Hepatocyte (in vitro differentiated cells): ENCODE results near the gene RNF227. TPM values are rescaled to one million over a fixed set of nuclear protein-coding genes. Genes with fewer than 3 reads are reported as not detected.
A peak's percentile ranks its signal among the peaks of the same experiment; 100 is the strongest.

ENCODE experiments used
- DNase-seq: peaks from one replicate; pipeline ENCODE4 v3.0.0-alpha.2; 2016; ENCODE audit warnings: low spot score
- H2AFZ ChIP-seq: fragments of 200-600 bp; sonication (generic); 2 replicates; pipeline ENCODE4 v1.6.0; 2016; ENCODE audit warnings: antibody characterized with exemption, mild to moderate bottlenecking
- H3K27ac ChIP-seq: fragments of 200-600 bp; sonication (generic); 2 replicates; pipeline ENCODE4 v1.5.1; 2016; ENCODE audit warnings: mild to moderate bottlenecking
- H3K27me3 ChIP-seq: fragments of 200-600 bp; sonication (generic); 2 replicates; pipeline ENCODE4 v1.6.1; 2016
- H3K36me3 ChIP-seq: fragments of 200-600 bp; sonication (generic); replicated peaks from 2 replicates; pipeline ENCODE4 v1.5.1; 2016; ENCODE audit warnings: low read depth; ENCODE audit not compliant: insufficient read depth
- H3K4me1 ChIP-seq: fragments of 200-600 bp; sonication (generic); 2 replicates; pipeline ENCODE4 v1.5.1; 2016; ENCODE audit warnings: mild to moderate bottlenecking, moderate library complexity; ENCODE audit not compliant: insufficient read depth
- H3K4me2 ChIP-seq: fragments of 200-600 bp; sonication (generic); 2 replicates; pipeline ENCODE4 v1.6.0; 2016
- H3K4me3 ChIP-seq: fragments of 200-600 bp; sonication (generic); 2 replicates; pipeline ENCODE4 v1.5.1; 2016; ENCODE audit warnings: mild to moderate bottlenecking
- H3K79me2 ChIP-seq: fragments of 200-600 bp; sonication (generic); 2 replicates; pipeline ENCODE4 v1.6.0; 2017; ENCODE audit warnings: mild to moderate bottlenecking
- H3K9me2 ChIP-seq: fragments of 200-600 bp; sonication (generic); replicated peaks from 2 replicates; pipeline ENCODE4 v1.6.0; 2017; ENCODE audit warnings: mild to moderate bottlenecking; ENCODE audit not compliant: insufficient read depth
- H3K9me3 ChIP-seq: fragments of 200-600 bp; sonication (generic); 2 replicates; pipeline ENCODE4 v1.5.1; 2016; ENCODE audit warnings: low read depth, mild to moderate bottlenecking
- H4K20me1 ChIP-seq: fragments of 200-600 bp; sonication (generic); 2 replicates; pipeline ENCODE4 v1.6.0; 2016; ENCODE audit warnings: mild to moderate bottlenecking; ENCODE audit not compliant: insufficient read depth, poor library complexity, severe bottlenecking
- CTCF ChIP-seq: fragments of 200-600 bp; sonication (generic); IDR thresholded peaks from 2 replicates; pipeline ENCODE4 v1.5.1; 2016; ENCODE audit warnings: antibody characterized with exemption, mild to moderate bottlenecking; ENCODE audit not compliant: poor library complexity
- EZH2 ChIP-seq: fragments of 200-600 bp; sonication (generic); IDR thresholded peaks from 2 replicates; pipeline ENCODE4 v1.6.1; 2016; ENCODE audit warnings: antibody characterized with exemption, mild to moderate bottlenecking, borderline replicate concordance
- EZH2phosphoT487 ChIP-seq: fragments of 200-600 bp; sonication (generic); IDR thresholded peaks from one replicate; pipeline ENCODE4 v1.6.1; 2018; ENCODE audit warnings: antibody characterized with exemption, mild to moderate bottlenecking, low read depth, moderate library complexity; ENCODE audit not compliant: unreplicated experiment, severe bottlenecking
- WGBS: methylation state at CpG from one replicate; pipeline ENCODE4 v1.1.6; 2016; ENCODE audit warnings: low lambda C conversion rate; ENCODE audit errors: missing lambda C conversion rate; 5-methylcytosine and 5-hydroxymethylcytosine counted together
- polyA plus RNA-seq: library from polyadenylated mRNA; unstranded; fragments of >200 nt; fragmentation: Nextera tagmentation; extraction: Ambion mirVana; gene quantifications from 2 replicates; pipeline ENCODE4 v1.2.1, GENCODE V29; 2016
- total RNA-seq: library from RNA; depleted of rRNA; stranded (reverse); fragments of >200 nt; gene quantifications from 2 replicates; pipeline ENCODE4 v1.2.3, GENCODE V29; 2014

RNF227 gene
- total and polyA plus RNA-seq, 2 experiments from 2014 or later: 2.5 to 3.5 TPM

GRCh38 chr17:7882629-7883028 lies 33.5 kb downstream of the RNF227 start:
- Histone ChIP-seq H3K9me3 (no peaks in the 10 kb centered on the region), H3K9me2 (no peaks in the 10 kb centered on the region), H3K4me1 (peaks cover 34% of the 10 kb centered on the region), H3K4me2 (peak overlapping the region; percentile 73), H3K27me3 (no peaks in the 10 kb centered on the region), H3K36me3 (no peaks in the 10 kb centered on the region), H3K27ac (peak overlapping the region; percentile 97), H4K20me1 (no peaks in the 10 kb centered on the region), H3K79me2 (peaks cover 35% of the 10 kb centered on the region), H3K4me3 (peak overlapping the region; percentile 8), H2AFZ (no peak overlapping the region)
- peak; percentile 28 for DNase-seq
- WGBS: 55% methylated on average over 3 of the region's 3 CpGs
- no peak for TF ChIP-seq CTCF
- TF ChIP-seq EZH2: no peak

GRCh38 chr17:7882068-7882467 lies 34.0 kb downstream of the RNF227 start:
- Histone ChIP-seq H3K4me3 (no peak overlapping the region), H3K4me2 (peak overlapping the region; percentile 73), H3K79me2 (peaks cover 35% of the 10 kb centered on the region), H3K36me3 (no peaks in the 10 kb centered on the region), H2AFZ (no peak overlapping the region), H3K27ac (peak overlapping the region; percentile 97), H3K4me1 (peaks cover 34% of the 10 kb centered on the region), H3K9me2 (no peaks in the 10 kb centered on the region), H4K20me1 (no peaks in the 10 kb centered on the region), H3K27me3 (no peaks in the 10 kb centered on the region), H3K9me3 (no peaks in the 10 kb centered on the region)
- no peak for DNase-seq
- no peak for TF ChIP-seq EZH2
- no peak for TF ChIP-seq EZH2phosphoT487
- no peak for TF ChIP-seq CTCF
- 71% methylated on average over 7 of the region's 7 CpGs for WGBS

- peaks cover 35% of the 10 kb centered on the region for H3K79me2 ChIP-seq
- no peaks in the 10 kb centered on the region for H3K27me3 ChIP-seq
- H3K9me3 ChIP-seq: no peaks in the 10 kb centered on the region
- 53% methylated on average over 7 of the region's 7 CpGs for WGBS
- no peak overlapping the region for H3K4me3 ChIP-seq
- no peaks in the 10 kb centered on the region for H3K9me2 ChIP-seq
- H3K27ac ChIP-seq: peak overlapping the region; percentile 97
- no peak overlapping the region for H2AFZ ChIP-seq
- no peak for TF ChIP-seq EZH2
- TF ChIP-seq CTCF: no peak
- no peak for TF ChIP-seq EZH2phosphoT487
- DNase-seq: peak; percentile 32
- peaks cover 34% of the 10 kb centered on the region for H3K4me1 ChIP-seq
- H3K36me3 ChIP-seq: no peaks in the 10 kb centered on the region
- peak overlapping the region; percentile 73 for H3K4me2 ChIP-seq
- H4K20me1 ChIP-seq: no peaks in the 10 kb centered on the region
These were observed 34.6 kb downstream of the RNF227 start for GRCh38 chr17:7881276-7882054.
